Measurements from ENCODE around the gene EIF4E1B. TPM values are rescaled to one million over a fixed set of nuclear protein-coding genes. Genes with fewer than 3 reads are reported as not detected.

EIF4E1B gene
- total RNA-seq, 2 donors from 2014 or later, result not detected

GRCh38 chr5:176625512-176625911, 5.0 kb upstream of the EIF4E1B start:
- H3K9me3 ChIP-seq (ENCODE audit: control insufficient read depth, low read length, poor library complexity, severe bottlenecking), result no peaks in the 10 kb centered on the region
- DNase-seq (no peak), ATAC-seq (no peak)
- Mint-ChIP-seq H3K4me3 (no peak overlapping the region), H3K27me3 (peaks cover 46% of the 10 kb centered on the region), H3K36me3 (ENCODE audit: low read depth) (peaks cover 6% of the 10 kb centered on the region), H3K27ac (no peak overlapping the region), H3K4me1 (peaks cover 2% of the 10 kb centered on the region)

- DNase-seq (no peak), ATAC-seq (no peak)
- no peak overlapping the region for H3K4me3 Mint-ChIP-seq
- peaks cover 7% of the 10 kb centered on the region for H3K4me1 Mint-ChIP-seq
- no peak overlapping the region for H3K27ac Mint-ChIP-seq
- H3K9me3 ChIP-seq (ENCODE audit: control insufficient read depth, low read length, poor library complexity, severe bottlenecking), result no peaks in the 10 kb centered on the region
- peaks cover 12% of the 10 kb centered on the region for H3K36me3 Mint-ChIP-seq (ENCODE audit: low read depth)
- H3K27me3 Mint-ChIP-seq, result peaks cover 48% of the 10 kb centered on the region
These were observed 4.3 kb upstream of the EIF4E1B start for GRCh38 chr5:176625966-176626875.

- no peak overlapping the region for H3K4me3 Mint-ChIP-seq
- DNase-seq (no peak), ATAC-seq (no peak)
- H3K9me3 ChIP-seq (ENCODE audit: control insufficient read depth, low read length, poor library complexity, severe bottlenecking), result no peaks in the 10 kb centered on the region
- H3K27ac Mint-ChIP-seq, result no peak overlapping the region
- peaks cover 8% of the 10 kb centered on the region for H3K4me1 Mint-ChIP-seq
- peaks cover 14% of the 10 kb centered on the region for H3K36me3 Mint-ChIP-seq (ENCODE audit: low read depth)
- H3K27me3 Mint-ChIP-seq, result peaks cover 50% of the 10 kb centered on the region
These were observed 3.6 kb upstream of the EIF4E1B start for GRCh38 chr5:176626876-176627236.

- no peak overlapping the region for H3K4me3 Mint-ChIP-seq
- no peak overlapping the region for H3K27ac Mint-ChIP-seq
- peaks cover 14% of the 10 kb centered on the region for H3K36me3 Mint-ChIP-seq (ENCODE audit: low read depth)
- peaks cover 8% of the 10 kb centered on the region for H3K4me1 Mint-ChIP-seq
- ATAC-seq (no peak), DNase-seq (no peak)
- peaks cover 49% of the 10 kb centered on the region for H3K27me3 Mint-ChIP-seq
- no peaks in the 10 kb centered on the region for H3K9me3 ChIP-seq (ENCODE audit: control insufficient read depth, low read length, poor library complexity, severe bottlenecking)
These were observed 2.9 kb upstream of the EIF4E1B start for GRCh38 chr5:176627582-176627981.

GRCh38 chr5:176628406-176629228, 1.9 kb upstream of the EIF4E1B start:
- Mint-ChIP-seq H3K27me3 (peaks cover 60% of the 10 kb centered on the region), H3K4me3 (peak overlapping the region; percentile 28), H3K4me1 (peaks cover 11% of the 10 kb centered on the region), H3K36me3 (ENCODE audit: low read depth) (peaks cover 17% of the 10 kb centered on the region), H3K27ac (no peak overlapping the region)
- DNase-seq (no peak), ATAC-seq (no peak)
- H3K9me3 ChIP-seq (ENCODE audit: control insufficient read depth, low read length, poor library complexity, severe bottlenecking), result no peaks in the 10 kb centered on the region

GRCh38 chr5:176629317-176629852, 1.1 kb upstream of the EIF4E1B start:
- peaks cover 20% of the 10 kb centered on the region for H3K36me3 Mint-ChIP-seq (ENCODE audit: low read depth)
- no peaks in the 10 kb centered on the region for H3K9me3 ChIP-seq (ENCODE audit: control insufficient read depth, low read length, poor library complexity, severe bottlenecking)
- H3K27ac Mint-ChIP-seq, result no peak overlapping the region
- peaks cover 67% of the 10 kb centered on the region for H3K27me3 Mint-ChIP-seq
- H3K4me1 Mint-ChIP-seq, result peaks cover 15% of the 10 kb centered on the region
- H3K4me3 Mint-ChIP-seq, result peak overlapping the region; percentile 65
- DNase-seq (no peak), ATAC-seq (no peak)

- Mint-ChIP-seq H3K4me1 (peaks cover 15% of the 10 kb centered on the region), H3K4me3 (peak overlapping the region; percentile 70), H3K27ac (no peak overlapping the region), H3K27me3 (peaks cover 71% of the 10 kb centered on the region), H3K36me3 (ENCODE audit: low read depth) (peaks cover 20% of the 10 kb centered on the region)
- peaks cover 3% of the 10 kb centered on the region for H3K9me3 ChIP-seq (ENCODE audit: control insufficient read depth, low read length, poor library complexity, severe bottlenecking)
- ATAC-seq (no peak), DNase-seq (no peak)
These were observed 277 bp downstream of the EIF4E1B start for GRCh38 chr5:176630681-176631222.

- peaks cover 15% of the 10 kb centered on the region for H3K4me1 Mint-ChIP-seq
- H3K36me3 Mint-ChIP-seq (ENCODE audit: low read depth), result peaks cover 17% of the 10 kb centered on the region
- peaks cover 73% of the 10 kb centered on the region for H3K27me3 Mint-ChIP-seq
- peaks cover 3% of the 10 kb centered on the region for H3K9me3 ChIP-seq (ENCODE audit: control insufficient read depth, low read length, poor library complexity, severe bottlenecking)
- H3K4me3 Mint-ChIP-seq, result no peak overlapping the region
- no peak for DNase-seq
- no peak overlapping the region for H3K27ac Mint-ChIP-seq
- ATAC-seq, result no peak
These were observed 1.1 kb downstream of the EIF4E1B start for GRCh38 chr5:176631383-176632200.

GRCh38 chr5:176632745-176633144, 2.3 kb downstream of the EIF4E1B start:
- Mint-ChIP-seq H3K36me3 (ENCODE audit: low read depth) (peaks cover 17% of the 10 kb centered on the region), H3K4me3 (no peak overlapping the region), H3K4me1 (peaks cover 15% of the 10 kb centered on the region), H3K27me3 (peaks cover 70% of the 10 kb centered on the region), H3K27ac (no peak overlapping the region)
- peaks cover 3% of the 10 kb centered on the region for H3K9me3 ChIP-seq (ENCODE audit: control insufficient read depth, low read length, poor library complexity, severe bottlenecking)
- DNase-seq (no peak), ATAC-seq (no peak)

GRCh38 chr5:176633598-176633997, 3.1 kb downstream of the EIF4E1B start:
- Mint-ChIP-seq H3K36me3 (ENCODE audit: low read depth) (peaks cover 19% of the 10 kb centered on the region), H3K27me3 (peaks cover 69% of the 10 kb centered on the region), H3K27ac (no peak overlapping the region), H3K4me1 (peaks cover 15% of the 10 kb centered on the region), H3K4me3 (no peak overlapping the region)
- no peak for DNase-seq
- no peak for ATAC-seq
- peaks cover 3% of the 10 kb centered on the region for H3K9me3 ChIP-seq (ENCODE audit: control insufficient read depth, low read length, poor library complexity, severe bottlenecking)

GRCh38 chr5:176636426-176636825, 6.0 kb downstream of the EIF4E1B start:
- Mint-ChIP-seq H3K27ac (no peak overlapping the region), H3K27me3 (peaks cover 57% of the 10 kb centered on the region), H3K36me3 (ENCODE audit: low read depth) (peaks cover 11% of the 10 kb centered on the region), H3K4me1 (peaks cover 9% of the 10 kb centered on the region), H3K4me3 (no peak overlapping the region)
- DNase-seq, result no peak
- ATAC-seq, result no peak
- H3K9me3 ChIP-seq (ENCODE audit: control insufficient read depth, low read length, poor library complexity, severe bottlenecking), result peaks cover 3% of the 10 kb centered on the region

GRCh38 chr5:176637556-176637955, 7.1 kb downstream of the EIF4E1B start:
- Mint-ChIP-seq H3K27me3 (peaks cover 48% of the 10 kb centered on the region), H3K4me1 (peaks cover 9% of the 10 kb centered on the region), H3K36me3 (ENCODE audit: low read depth) (peaks cover 11% of the 10 kb centered on the region), H3K27ac (peak overlapping the region; percentile 56), H3K4me3 (no peak overlapping the region)
- peaks cover 3% of the 10 kb centered on the region for H3K9me3 ChIP-seq (ENCODE audit: control insufficient read depth, low read length, poor library complexity, severe bottlenecking)
- DNase-seq (no peak), ATAC-seq (no peak)
